Stimulated activated CD8-positive, alpha-beta memory T cell treated with anti-CD3 and anti-CD28 coated beads, Interleukin-4, amount 100 ng/mL, for 24 hours (primary cell): ENCODE results near the gene GALNT15.

Experiments
- DNase-seq: peaks from one replicate; pipeline ENCODE4 v3.0.0-alpha.2; 2020; ENCODE audit warnings: low read depth

GALNT15 gene

DNA sequence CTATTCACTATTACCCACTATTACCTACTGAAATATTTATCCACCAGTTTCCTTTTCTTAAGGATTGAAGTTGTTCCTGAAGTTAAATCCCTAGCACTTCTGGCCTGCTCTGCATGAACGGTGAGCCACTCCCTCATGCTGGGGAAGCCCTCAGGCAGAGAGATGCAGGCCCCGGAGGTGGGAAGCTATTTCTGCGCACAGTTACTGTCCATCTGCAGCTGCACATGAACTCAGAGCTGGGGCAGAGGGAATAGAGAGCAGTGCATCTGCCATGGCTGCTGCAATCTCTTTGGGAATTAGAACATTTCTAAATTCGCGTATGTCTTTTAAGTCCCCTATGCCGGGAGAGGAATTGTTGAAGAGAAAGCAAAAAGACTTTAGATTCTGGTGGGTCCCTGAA, 6.3 kb upstream of the GALNT15 start:
- DNase-seq, result no peak

GRCh38 chr3:16171009-16171408, 3.5 kb upstream of the GALNT15 start:
- no peak for DNase-seq

- DNase-seq, result no peak
Measured at GRCh38 chr3:16171825-16172224, 2.7 kb upstream of the GALNT15 start.

GRCh38 chr3:16173283-16174025, 1.0 kb upstream of the GALNT15 start:
- no peak for DNase-seq

DNA sequence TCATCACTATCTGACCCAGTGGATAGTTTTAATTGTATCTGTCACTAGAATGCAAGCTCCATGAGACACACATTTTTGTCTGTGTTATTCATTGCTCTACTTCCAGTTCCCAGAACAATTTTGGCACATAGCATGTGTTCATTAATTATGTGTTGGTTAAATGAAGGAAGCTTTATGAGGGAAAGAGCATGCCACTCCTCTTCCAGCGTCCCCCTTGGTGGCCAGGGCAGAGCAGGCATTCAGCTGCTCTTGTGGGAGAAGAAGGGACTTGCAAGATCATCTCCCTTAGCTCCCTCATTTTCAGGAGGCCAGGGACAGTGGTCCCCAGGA, 489 bp upstream of the GALNT15 start:
- no peak for DNase-seq

GRCh38 chr3:16174976-16175901, 759 bp downstream of the GALNT15 start:
- no peak for DNase-seq

DNA sequence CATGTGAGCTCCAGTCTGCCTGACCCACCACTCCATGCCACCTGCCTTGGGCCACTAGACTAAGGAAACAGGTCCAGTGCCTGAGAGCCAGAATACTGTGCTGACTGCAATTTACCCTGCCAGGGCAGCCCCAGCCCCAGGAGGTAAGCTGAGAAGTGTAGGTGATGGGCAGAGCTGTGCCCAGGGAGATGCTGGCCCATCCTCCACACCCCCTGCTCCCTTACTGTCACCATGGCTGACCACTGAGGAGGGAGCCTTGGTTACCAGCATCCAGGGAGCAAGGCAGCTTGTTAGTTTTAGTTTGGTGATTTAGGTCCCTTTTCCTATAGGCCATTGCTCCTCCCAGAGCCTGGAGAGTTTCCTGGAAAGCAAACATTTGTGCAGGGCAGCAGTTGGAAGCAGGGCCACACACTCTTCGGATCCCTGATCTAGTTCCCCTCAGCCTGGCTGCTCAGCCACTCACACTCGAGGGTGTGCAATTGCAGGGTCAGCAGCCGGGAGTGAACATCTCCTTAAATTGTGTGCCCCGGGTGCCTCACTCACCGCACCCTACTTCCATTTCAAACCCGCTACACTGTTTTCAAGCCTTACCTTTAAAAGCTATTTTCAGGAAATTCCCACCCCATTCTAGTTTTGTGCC, 2.0 kb downstream of the GALNT15 start:
- DNase-seq, result no peak

- no peak for DNase-seq
Measured at GRCh38 chr3:16177382-16177781, 2.9 kb downstream of the GALNT15 start.

- peak; percentile 44 for DNase-seq
Measured at GRCh38 chr3:16177962-16178627, 3.6 kb downstream of the GALNT15 start.

DNA sequence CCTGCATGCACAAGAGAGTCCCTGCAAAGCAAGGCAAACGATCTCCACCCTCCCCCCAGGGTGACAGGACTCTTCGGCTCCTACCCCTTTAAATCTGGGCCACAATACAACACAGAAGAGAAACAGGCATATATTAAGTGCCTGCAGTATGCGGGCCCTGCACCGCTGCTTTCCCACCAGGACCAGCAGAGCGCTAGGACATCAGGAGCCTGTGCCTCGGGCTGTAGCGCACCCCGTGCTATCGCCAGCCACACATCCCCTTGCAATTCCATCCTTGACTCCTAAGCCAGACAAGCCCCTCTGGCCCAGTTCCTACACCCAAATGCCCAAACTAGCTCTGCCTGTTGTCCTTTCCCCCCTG, 4.1 kb downstream of the GALNT15 start:
- DNase-seq, result no peak

GRCh38 chr3:16179261-16179660, 4.8 kb downstream of the GALNT15 start:
- no peak for DNase-seq

- no peak for DNase-seq
Measured at GRCh38 chr3:16179771-16180736, 5.6 kb downstream of the GALNT15 start.

DNA sequence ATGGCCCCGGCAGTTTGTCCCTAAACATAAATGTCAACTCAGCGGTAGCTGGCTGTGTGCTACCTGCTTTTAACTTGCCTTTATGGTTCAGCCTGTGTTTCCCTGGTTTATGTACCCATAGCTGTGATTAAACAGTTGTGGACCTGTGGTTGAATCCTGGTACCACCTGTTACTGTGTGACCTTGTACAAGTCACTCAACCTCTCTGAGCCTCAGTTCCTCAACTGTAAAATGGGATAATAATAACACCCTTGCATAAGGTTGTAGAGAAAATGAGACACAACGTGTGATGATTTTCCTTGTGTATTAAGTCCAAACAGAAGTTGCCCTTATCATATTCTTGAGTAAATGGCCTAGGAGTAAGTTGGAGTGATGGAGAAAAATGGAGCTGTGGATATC, 6.3 kb downstream of the GALNT15 start:
- DNase-seq, result no peak

DNA sequence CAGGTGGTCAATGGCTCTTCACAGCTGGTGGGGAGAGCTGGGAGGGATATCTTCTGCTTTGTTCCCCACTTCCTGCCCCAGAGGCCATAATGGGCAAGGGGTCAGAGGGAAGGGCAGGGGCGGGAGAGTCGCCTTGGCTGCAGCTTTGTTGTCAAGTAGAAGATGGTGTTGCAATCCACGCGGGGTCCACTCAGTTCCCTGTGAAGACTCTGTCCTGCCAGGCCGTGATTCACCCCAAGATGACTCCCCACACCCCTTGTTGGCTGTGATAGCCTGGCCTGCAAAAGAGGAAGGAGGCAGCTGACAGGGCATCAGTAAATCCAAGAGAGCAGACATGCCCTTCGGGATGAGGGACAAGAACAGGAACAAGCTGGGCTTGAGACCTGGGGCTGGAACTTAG, 6.9 kb downstream of the GALNT15 start:
- no peak for DNase-seq

GRCh38 chr3:16182183-16182582, 7.7 kb downstream of the GALNT15 start:
- DNase-seq, result no peak

GRCh38 chr3:16182612-16183011, 8.1 kb downstream of the GALNT15 start:
- no peak for DNase-seq

DNA sequence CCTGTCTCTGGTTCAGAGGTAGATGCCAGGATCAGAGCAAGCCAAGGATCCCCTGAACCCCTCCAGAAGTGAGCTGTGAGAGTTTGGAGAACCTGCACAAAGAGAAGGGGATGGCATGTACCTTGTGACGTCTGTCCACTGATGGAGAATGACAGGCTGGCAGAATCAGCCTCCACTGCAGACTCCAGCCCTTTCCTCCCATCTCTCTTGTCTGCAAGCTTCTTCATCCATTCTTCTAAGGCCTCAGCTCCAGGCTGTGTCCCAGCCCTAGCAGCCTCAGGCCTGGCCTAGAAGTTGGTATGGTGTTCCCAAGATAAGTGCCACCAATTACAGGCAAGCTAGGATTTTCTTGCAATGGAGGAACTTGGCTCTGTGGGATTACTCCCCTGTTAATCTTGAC, 8.6 kb downstream of the GALNT15 start:
- DNase-seq, result no peak

- no peak for DNase-seq
Measured at GRCh38 chr3:16183601-16184270, 9.3 kb downstream of the GALNT15 start.

- no peak for DNase-seq
Measured at GRCh38 chr3:16186086-16186485, 11.6 kb downstream of the GALNT15 start.

DNA sequence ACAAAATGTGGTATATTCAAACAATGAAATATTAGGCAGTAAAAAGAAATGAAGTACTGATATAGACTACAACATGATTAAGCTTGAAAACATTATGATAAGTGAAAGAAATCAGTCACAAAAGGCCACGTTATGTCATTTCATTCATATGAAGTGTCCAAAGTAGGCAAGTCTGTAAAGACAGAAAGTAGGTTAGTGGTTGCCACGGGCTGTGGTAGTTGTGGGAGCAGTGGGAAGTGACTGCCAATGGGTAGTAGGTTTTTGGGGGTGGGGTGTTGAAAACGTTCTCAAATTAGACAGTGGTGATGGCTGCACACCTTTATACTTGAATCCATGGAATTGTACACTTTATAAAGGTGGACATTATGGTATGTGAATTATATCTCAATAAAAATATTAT, 12.1 kb downstream of the GALNT15 start:
- DNase-seq, result no peak
